Motor neuron (in vitro differentiated cells): Measurements from ENCODE around the gene PUM2. TPM values are rescaled to one million over a fixed set of nuclear protein-coding genes. Genes with fewer than 3 reads are reported as not detected.

Experiments
- ATAC-seq, 8 experiments: fragments of 200-7000 bp; cut with Tn5 transposase; replicated peaks in 6 of 8; 2 replicates each; pipeline ENCODE4 v1.8.0; 2021; ENCODE audit warnings: mild to moderate bottlenecking in 8 of 8, moderate library complexity in 8 of 8
- H3K27ac ChIP-seq, 2 donors: fragments of 250-450 bp; sonication (Bioruptor Pico); 2 replicates each; pipeline ENCODE4 v1.9.0; 2021; ENCODE audit warnings: antibody characterized with exemption in 2 of 2, mild to moderate bottlenecking in 2 of 2, moderate library complexity in 1 of 2
- H3K4me1 ChIP-seq, 2 donors: fragments of 250-450 bp; sonication (Bioruptor Pico); replicated peaks in 1 of 2; 2 replicates each; pipeline ENCODE4 v1.6.1; 2021; ENCODE audit warnings: antibody characterized with exemption in 2 of 2, mild to moderate bottlenecking in 2 of 2, moderate library complexity in 1 of 2
- H3K4me3 ChIP-seq, 5 donors: fragments of 250-450 bp; sonication (Bioruptor Pico); 2 replicates each; pipeline ENCODE4 v1.9.0; 2021; ENCODE audit warnings: antibody characterized with exemption in 5 of 5, mild to moderate bottlenecking in 5 of 5, moderate library complexity in 4 of 5
- WGBS, 10 experiments: fragments of 450-650 bp; shearing (Covaris generic); methylation state at CpG; one replicate each; pipeline ENCODE4 v1.0.0; 2022; 5-methylcytosine and 5-hydroxymethylcytosine counted together
- in situ Hi-C, 9 experiments: fragments of 400-800 bp; cut with MboI; loops; one replicate each; pipeline ENCODE4 v1.15.0; 2021; ENCODE audit warnings: low sequenced_read_pairs in 9 of 9, low pct_unique_long_range_greater_than_20kb in 2 of 9; ENCODE audit not compliant: unreplicated experiment in 9 of 9
- total RNA-seq, 8 experiments: library from RNA; unstranded; fragments of 300-600 nt; gene quantifications; 2 replicates each; pipeline versions ENCODE4 v1.2.3 to v1.2.4, GENCODE V29; 2022

Gene PUM2
- total RNA-seq, 8 experiments from 2014 or later = 26.0 to 79.4 (median 52.7) TPM

GRCh38 chr2:20351555-20352229, 1.0 kb upstream of the PUM2 start:
- Histone ChIP-seq H3K4me3 (peak overlapping the region; percentile 39 to 97 (median 78)), H3K27ac (peak overlapping the region; percentile 92), H3K4me1 (peaks cover 39 to 41% of the 10 kb centered on the region in 2 donors)
- 0 to 72% (median 31%) methylated on average over 1 to 10 of the region's 13 CpGs for WGBS, 10 experiments
- ATAC-seq = peak in 3 of 8 experiments; percentile 1 to 27 (median 1)
- in situ Hi-C loops = no loop called here

- 0 to 2% (median 0%) methylated on average over 3 to 10 of the region's 67 CpGs; no CpG with 5 or more reads in 6 of the 10 experiments for WGBS, 10 experiments
- in situ Hi-C loops = no loop called here
Observed at GRCh38 chr2:20350041-20350712, 467 bp downstream of the PUM2 start.

DNA sequence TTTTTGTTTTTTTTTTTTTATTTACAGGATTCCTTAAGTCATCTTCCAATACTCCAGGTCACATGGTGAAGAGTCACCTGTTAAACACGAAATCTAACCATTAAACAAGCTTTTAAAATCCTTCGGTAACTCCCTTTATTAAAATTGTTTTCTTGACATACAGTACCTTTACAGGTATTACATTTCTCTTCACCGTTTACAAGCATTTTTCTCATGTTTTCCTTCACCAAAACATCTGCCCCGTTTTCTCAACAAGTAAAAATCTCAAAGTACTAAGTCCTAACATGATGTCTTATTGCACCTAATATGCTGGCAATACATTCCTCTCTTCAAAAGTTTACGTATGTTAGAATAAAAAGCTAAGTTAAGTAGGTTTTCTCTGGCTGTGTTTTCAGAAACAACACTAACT, 1.1 kb downstream of the PUM2 start:
- WGBS, 10 experiments = 0 to 4% (median 1%) methylated on average over 2 to 5 of the region's 5 CpGs
- no peak for ATAC-seq
- no peak overlapping the region for H3K27ac ChIP-seq

More at GRCh38 chr2:20350041-20350712, 467 bp downstream of the PUM2 start:
- peaks cover 39 to 43% of the 10 kb centered on the region in 2 donors for H3K4me1 ChIP-seq
- peak; percentile 33 to 63 (median 53) for ATAC-seq
- H3K27ac ChIP-seq = peak overlapping the region; percentile 98 to 99
- peak overlapping the region; percentile 78 to 97 (median 88) for H3K4me3 ChIP-seq

GRCh38 chr2:20348542-20348941, 2.1 kb downstream of the PUM2 start:
- in situ Hi-C loops = no loop called here
- peaks cover 36 to 39% of the 10 kb centered on the region in 2 donors for H3K4me1 ChIP-seq
- peak overlapping the region in 4 of 5 donors; percentile 78 to 92 (median 86) for H3K4me3 ChIP-seq
- 40 to 100% (median 75%) methylated on average over 1 to 11 of the region's 17 CpGs; no CpG with 5 or more reads in 1 of the 10 experiments for WGBS, 10 experiments
- ATAC-seq = no peak
- no peak overlapping the region for H3K27ac ChIP-seq

More for the DNA sequence above, 1.1 kb downstream of the PUM2 start:
- peak overlapping the region; percentile 78 to 97 (median 88) for H3K4me3 ChIP-seq
- in situ Hi-C loops = no loop called here
- peaks cover 39 to 43% of the 10 kb centered on the region in 2 donors for H3K4me1 ChIP-seq

DNA sequence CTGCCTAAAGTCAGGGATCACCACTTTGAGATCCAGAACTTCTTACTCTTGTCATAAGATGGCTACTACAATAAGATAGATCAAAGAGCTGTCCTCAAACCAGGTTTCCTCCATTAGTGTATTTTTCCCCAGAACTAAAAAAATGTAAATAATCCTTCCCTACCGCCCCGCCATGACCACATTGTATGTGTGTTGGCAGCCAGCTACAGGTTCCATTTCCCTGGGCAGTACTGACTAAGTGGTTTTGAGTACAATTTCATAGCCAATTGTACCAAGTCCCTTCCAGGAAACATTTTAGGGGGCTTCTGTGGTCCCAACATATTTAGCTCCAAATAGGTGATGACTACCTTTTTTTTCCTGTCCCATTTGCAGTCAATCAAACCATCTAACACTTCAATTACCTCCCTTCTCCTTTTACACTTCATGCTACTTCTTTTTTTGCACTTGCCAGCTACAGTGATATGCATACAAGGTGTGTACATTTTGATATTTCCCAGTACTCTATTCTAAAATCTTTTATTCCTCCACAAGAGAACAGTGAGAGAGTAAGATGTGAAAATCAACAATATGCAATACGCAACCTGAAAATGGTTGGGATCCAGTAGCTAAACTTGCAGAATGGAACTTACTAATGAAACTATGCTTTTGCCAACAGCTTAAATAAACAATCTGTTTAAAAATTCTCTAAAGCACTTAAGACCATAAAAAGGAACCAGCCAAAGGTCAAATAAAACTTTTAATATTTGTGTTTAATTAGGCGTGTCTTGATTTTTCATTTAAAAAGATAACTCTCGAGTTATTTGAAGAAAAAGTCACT, 3.9 kb downstream of the PUM2 start:
- in situ Hi-C loops = no loop called here
- 67 to 100% (median 90%) methylated on average over 2 to 5 of the region's 5 CpGs for WGBS, 10 experiments
- no peak overlapping the region for H3K4me3 ChIP-seq

DNA sequence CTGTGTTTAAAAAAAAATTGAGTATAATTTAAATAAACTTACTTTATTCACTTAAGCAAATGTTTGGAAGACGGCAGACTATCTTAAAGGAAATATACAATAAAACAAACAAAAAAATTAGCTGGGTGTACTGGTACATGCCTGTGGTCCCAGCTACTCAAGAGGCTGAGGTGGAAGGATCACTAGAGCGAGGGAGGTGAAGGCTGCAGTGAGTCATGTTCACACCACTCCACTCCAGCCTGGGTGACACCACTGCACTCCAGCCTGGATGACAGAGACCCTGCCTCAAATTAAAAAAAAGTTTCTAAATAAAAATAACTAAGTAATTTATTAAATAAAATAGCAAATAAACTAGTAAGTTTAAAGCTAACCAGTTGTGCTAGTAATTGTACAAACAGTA, 7.5 kb downstream of the PUM2 start:
- peak in 2 of 8 experiments; percentile 54 to 55 for ATAC-seq

More for the DNA sequence above, 3.9 kb downstream of the PUM2 start:
- Histone ChIP-seq H3K4me1 (peaks cover 19 to 21% of the 10 kb centered on the region in 2 donors), H3K27ac (no peak overlapping the region)
- ATAC-seq = no peak

GRCh38 chr2:20339012-20339411, 11.6 kb downstream of the PUM2 start:
- H3K27ac ChIP-seq = no peak overlapping the region
- no peaks in the 10 kb centered on the region for H3K4me1 ChIP-seq
- H3K4me3 ChIP-seq = no peak overlapping the region
- in situ Hi-C loops = no loop called here
- 36 to 100% (median 80%) methylated on average over 1 of the region's 1 CpG; no CpG with 5 or more reads in 2 of the 10 experiments for WGBS, 10 experiments
- no peak for ATAC-seq

More for the DNA sequence above, 7.5 kb downstream of the PUM2 start:
- 78 to 100% (median 100%) methylated on average over 1 to 2 of the region's 2 CpGs; no CpG with 5 or more reads in 2 of the 10 experiments for WGBS, 10 experiments
- Histone ChIP-seq H3K4me3 (no peak overlapping the region), H3K27ac (no peak overlapping the region), H3K4me1 (peaks cover 8 to 9% of the 10 kb centered on the region in 2 donors)
- in situ Hi-C loops = no loop called here

- in situ Hi-C loops = no loop called here
- Histone ChIP-seq H3K27ac (no peak overlapping the region), H3K4me1 (peaks cover 9 to 11% of the 10 kb centered on the region in 2 donors), H3K4me3 (no peak overlapping the region)
- peak in 1 of 8 experiments; percentile 60 for ATAC-seq
- 75 to 100% (median 94%) methylated on average over 1 to 4 of the region's 5 CpGs; no CpG with 5 or more reads in 1 of the 10 experiments for WGBS, 10 experiments
Observed at GRCh38 chr2:20334605-20335203, 15.9 kb downstream of the PUM2 start.

GRCh38 chr2:20333738-20334137, 16.9 kb downstream of the PUM2 start:
- in situ Hi-C loops = no loop called here
- peaks cover 9 to 13% of the 10 kb centered on the region in 2 donors for H3K4me1 ChIP-seq
- no peak for ATAC-seq
- 40 to 100% (median 92%) methylated on average over 1 to 3 of the region's 4 CpGs; no CpG with 5 or more reads in 3 of the 10 experiments for WGBS, 10 experiments
- no peak overlapping the region for H3K4me3 ChIP-seq
- H3K27ac ChIP-seq = no peak overlapping the region

GRCh38 chr2:20330192-20330591, 20.5 kb downstream of the PUM2 start:
- peak in 2 of 8 experiments; percentile 31 to 49 for ATAC-seq
- Histone ChIP-seq H3K4me1 (peaks cover 9 to 13% of the 10 kb centered on the region in 2 donors), H3K4me3 (no peak overlapping the region), H3K27ac (no peak overlapping the region)
- WGBS, 10 experiments = 58 to 100% (median 88%) methylated on average over 1 to 3 of the region's 3 CpGs
- in situ Hi-C loops = no loop called here

- in situ Hi-C loops = no loop called here
- no peak overlapping the region for H3K27ac ChIP-seq
- WGBS, 10 experiments = 0 to 60% (median 40%) methylated on average over 1 of the region's 1 CpG; no CpG with 5 or more reads in 3 of the 10 experiments
- no peak for ATAC-seq
- no peak overlapping the region for H3K4me3 ChIP-seq
- peaks cover 9 to 13% of the 10 kb centered on the region in 2 donors for H3K4me1 ChIP-seq
Observed at GRCh38 chr2:20327370-20327769, 23.3 kb downstream of the PUM2 start.

DNA sequence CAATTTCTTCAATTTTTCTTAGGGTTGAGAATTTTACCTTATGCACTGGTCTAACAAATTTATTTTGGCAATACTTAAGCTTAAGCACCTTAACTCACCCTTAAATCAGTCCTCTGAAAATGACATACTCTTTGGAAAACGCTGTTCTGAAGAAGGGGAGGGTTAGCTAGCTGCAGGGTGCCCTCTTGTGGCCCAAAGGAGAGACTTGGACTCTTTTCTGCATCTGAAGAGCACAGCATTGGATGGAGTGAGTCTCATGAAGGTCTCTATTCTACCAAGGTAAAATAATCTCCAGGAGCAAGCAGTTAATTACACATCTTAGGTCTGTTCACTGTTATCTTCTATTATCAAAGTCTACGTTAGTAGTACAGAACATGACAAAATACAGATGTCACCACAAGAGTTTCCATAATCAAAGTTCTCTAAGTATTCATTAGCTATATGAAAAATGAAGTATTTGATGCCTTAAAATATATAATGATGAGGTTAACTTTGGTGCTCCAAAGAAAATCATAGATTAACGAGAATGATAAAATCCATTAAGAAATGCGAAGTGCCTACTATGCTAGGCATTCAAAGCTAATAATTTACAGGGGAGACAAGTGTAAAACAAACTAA, 24.4 kb downstream of the PUM2 start:
- WGBS, 10 experiments = 40 to 97% (median 63%) methylated on average over 1 to 4 of the region's 4 CpGs
- Histone ChIP-seq H3K4me3 (no peak overlapping the region), H3K27ac (no peak overlapping the region), H3K4me1 (peaks cover 9 to 13% of the 10 kb centered on the region in 2 donors)
- in situ Hi-C loops = no loop called here
- peak; percentile 44 to 90 (median 78) for ATAC-seq
